ENCODE data around the gene SLC11A2. TPM values are rescaled to one million over a fixed set of nuclear protein-coding genes. Genes with fewer than 3 reads are reported as not detected.
"Not testable (repeated sequence)": the region's sequence is repeated elsewhere in the genome, so short reads cannot be mapped to it uniquely, and the experiment has no call there.

Gene SLC11A2
- polyA plus RNA-seq, 3 donors = 46.5 to 75.7 (median 59.2) TPM

GRCh38 chr12:50933459-50934124 lies 92.6 kb downstream of the SLC11A2 start:
- DNase-seq (ENCODE audit: extremely low read depth in 1 of 11, low read depth in 9 of 11, low spot score in 4 of 11) = no peak

- DNase-seq (ENCODE audit: extremely low read depth in 1 of 11, low read depth in 9 of 11, low spot score in 4 of 11) = no peak
Measured at GRCh38 chr12:50932787-50933280, 93.3 kb downstream of the SLC11A2 start.

GRCh38 chr12:50930477-50930876 lies 95.7 kb downstream of the SLC11A2 start:
- not testable (repeated sequence) for DNase-seq (ENCODE audit: extremely low read depth in 1 of 11, low read depth in 9 of 11, low spot score in 4 of 11)

- no peak for DNase-seq (ENCODE audit: extremely low read depth in 1 of 11, low read depth in 9 of 11, low spot score in 4 of 11)
Measured at GRCh38 chr12:50929831-50930230, 96.4 kb downstream of the SLC11A2 start.

Other genes starting within 250 kb of the SLC11A2 start
- gene TMPRSS12, start 183.5 kb downstream of the SLC11A2 start, polyA plus RNA-seq (ENCODE audit: insufficient read length in 3 of 3) = under 1 TPM in 2 of 3 donors, not detected in 1; 0.09 to 0.12 TPM
- gene HIGD1C, start 73.8 kb downstream of the SLC11A2 start, polyA plus RNA-seq (ENCODE audit: insufficient read length in 3 of 3) = not detected
- gene LETMD1, start 21.9 kb upstream of the SLC11A2 start, polyA plus RNA-seq (ENCODE audit: insufficient read length in 3 of 3) = 100 to 1,000 TPM in 2 of 3 donors, 10 to 100 TPM in 1; 86.9 to 151 (median 130) TPM
- 10 to 100 TPM; 35.7 to 37.8 (median 36.2) TPM for gene CSRNP2, start 57.2 kb upstream of the SLC11A2 start, polyA plus RNA-seq (ENCODE audit: insufficient read length in 3 of 3)
- gene TFCP2, start 146.8 kb upstream of the SLC11A2 start, polyA plus RNA-seq (ENCODE audit: insufficient read length in 3 of 3) = 10 to 100 TPM; 53.0 to 55.1 (median 54.1) TPM
- gene POU6F1, start 191.7 kb upstream of the SLC11A2 start, polyA plus RNA-seq (ENCODE audit: insufficient read length in 3 of 3) = 10 to 100 TPM in 1 of 3 donors, 1 to 10 TPM in 2; 7.1 to 14.0 (median 8.0) TPM
- gene DAZAP2, start 212.4 kb upstream of the SLC11A2 start, polyA plus RNA-seq (ENCODE audit: insufficient read length in 3 of 3) = 100 to 1,000 TPM; 259 to 294 (median 266) TPM
- gene SMAGP, start 244.0 kb upstream of the SLC11A2 start, polyA plus RNA-seq (ENCODE audit: insufficient read length in 3 of 3) = 10 to 100 TPM; 19.2 to 21.5 (median 20.0) TPM

Measured in renal cortex interstitium (tissue), 11 donors.